GM20431 (cell line): ENCODE data around the gene TTLL10.

Source experiments
- in situ Hi-C: fragments of 300-500 bp; cut with MseI, MboI; formaldehyde crosslinking; loops from one replicate; pipeline ENCODE4 v1.15.0; 2020; ENCODE audit warnings: low sequenced_read_pairs; ENCODE audit not compliant: unreplicated experiment

TTLL10 gene

GRCh38 chr1:1229770-1230169, 56.1 kb downstream of the TTLL10 start:
- in situ Hi-C loops, result no loop called here

DNA sequence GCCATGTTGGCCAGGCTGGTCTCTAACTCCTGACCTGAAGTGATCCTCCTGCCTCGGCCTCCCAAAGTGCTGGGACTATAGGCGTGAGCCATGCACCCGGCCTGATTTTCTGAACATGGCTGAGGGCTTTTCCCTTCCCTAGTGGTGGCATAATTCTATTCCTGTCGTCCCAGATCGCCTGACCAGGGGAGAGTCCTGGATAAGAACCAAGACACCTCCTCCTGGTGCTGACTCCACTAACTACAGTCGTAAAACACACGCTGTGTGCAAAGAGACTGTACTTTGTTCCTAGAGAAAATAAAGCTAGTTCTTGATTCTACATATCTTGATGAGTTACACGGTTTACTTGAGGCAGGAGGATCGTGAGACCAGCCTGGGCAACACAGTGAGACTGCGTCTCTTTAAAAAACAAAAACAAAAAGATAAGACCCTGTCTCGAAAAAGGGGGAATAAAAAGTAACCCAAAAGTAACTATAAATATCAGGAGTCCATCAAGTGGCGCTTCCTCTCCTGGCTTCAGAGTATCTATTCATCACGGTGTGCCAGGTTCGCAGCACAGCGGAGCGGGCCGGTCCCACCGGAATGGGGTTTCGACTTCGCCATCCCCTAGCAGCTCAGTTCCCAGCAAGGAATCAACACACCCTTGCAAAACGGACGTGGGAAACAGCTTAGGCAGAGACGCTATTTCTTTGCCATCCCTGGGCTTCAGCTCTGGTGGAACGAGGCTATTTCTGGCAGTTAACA, 57.1 kb downstream of the TTLL10 start:
- in situ Hi-C loops, result no loop called here

DNA sequence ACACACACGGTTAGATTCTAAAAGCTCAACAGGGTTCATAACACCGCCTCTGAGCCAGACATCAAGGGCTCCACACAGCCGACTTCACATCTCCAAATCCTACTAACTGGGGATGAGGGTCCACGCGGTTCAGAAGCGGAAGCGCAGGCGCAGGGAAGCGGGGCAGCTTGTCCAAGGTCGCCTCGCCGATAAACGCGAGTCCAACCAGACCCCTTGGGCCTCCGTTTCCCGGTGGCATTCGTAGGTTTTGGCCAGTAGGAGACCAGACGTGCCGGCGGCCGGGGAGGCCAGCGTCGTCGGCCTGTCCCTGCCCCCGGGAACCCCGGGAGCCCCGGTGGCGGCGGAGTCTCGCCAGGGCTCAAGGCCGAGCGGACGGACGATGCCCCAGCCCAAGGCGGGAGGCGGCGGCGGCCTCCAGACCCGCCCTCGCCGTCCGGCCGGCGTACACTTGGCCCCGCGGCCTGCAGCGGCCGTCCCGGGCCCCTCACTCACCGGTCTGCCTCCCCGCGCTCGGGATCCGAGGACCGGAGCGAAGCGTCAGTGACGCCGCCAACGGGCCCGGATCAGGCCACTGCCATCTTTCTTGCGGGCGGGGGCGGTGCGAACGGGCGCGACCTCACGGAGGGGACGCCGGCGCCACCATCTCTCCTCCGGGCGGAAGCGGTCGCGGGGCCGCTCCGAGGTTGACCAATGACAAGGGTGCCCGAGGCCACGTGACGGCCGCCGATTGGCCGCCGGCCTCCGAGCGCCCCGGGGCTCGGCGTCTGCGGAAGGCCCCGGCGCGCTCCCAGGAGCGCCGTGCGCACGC, 57.9 kb downstream of the TTLL10 start, which contains the start of gene SDF4:
Gene SDF4 (minus strand): TSS at position 602 of the 808 bp plus-strand sequence. CDS start 3,229 bp downstream, outside the sequence.
- in situ Hi-C loops, result no loop called here

- in situ Hi-C loops, result no loop called here
Observed at GRCh38 chr1:1232208-1232795, 58.6 kb downstream of the TTLL10 start, which contains the start of gene B3GALT6. B3GALT6 (plus strand) TSS chr1:1232237; CDS start chr1:1232279, 42 bp downstream.

- in situ Hi-C loops, result no loop called here
Observed at GRCh38 chr1:1232796-1233566, 59.3 kb downstream of the TTLL10 start.

- in situ Hi-C loops, result no loop called here
Observed at GRCh38 chr1:1233567-1233892, 59.9 kb downstream of the TTLL10 start.

GRCh38 chr1:1234180-1234808, 60.6 kb downstream of the TTLL10 start:
- in situ Hi-C loops, result no loop called here

DNA sequence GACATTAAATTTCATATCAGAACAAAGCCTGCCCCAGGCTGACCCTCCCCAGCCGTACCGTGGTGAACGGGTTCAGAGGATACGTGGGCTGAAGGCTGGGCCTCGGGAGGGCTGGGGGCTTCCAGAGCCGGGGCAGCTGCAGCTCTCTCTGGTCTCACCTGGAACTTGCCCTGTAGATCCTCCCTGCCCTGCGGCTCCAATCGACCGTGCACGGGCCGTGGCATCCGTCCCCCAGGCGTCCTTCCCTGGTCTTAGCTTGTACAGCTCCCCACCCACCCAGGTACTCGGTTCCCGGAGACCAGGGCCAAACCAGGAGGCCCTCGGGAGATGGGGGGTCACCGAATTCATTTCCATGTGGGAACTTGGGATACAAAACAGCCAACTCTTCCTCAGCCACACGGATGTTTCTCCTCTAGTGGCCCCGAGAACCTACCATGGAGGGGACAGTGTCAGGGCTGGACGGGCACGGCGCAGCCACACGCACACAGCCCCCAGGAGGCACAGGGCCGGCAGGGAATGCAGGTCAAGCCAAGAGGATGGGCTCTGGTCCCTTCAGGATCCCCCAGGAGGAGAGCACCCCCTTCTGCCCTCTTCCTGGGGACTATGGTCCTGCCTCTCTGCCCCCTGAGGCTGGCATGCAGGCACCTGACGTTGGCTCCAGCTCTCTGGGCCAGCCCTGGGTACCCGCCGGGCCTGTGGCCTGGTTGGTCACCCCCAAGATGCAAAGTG, 61.5 kb downstream of the TTLL10 start:
- in situ Hi-C loops, result no loop called here

GRCh38 chr1:1236176-1236763, 62.6 kb downstream of the TTLL10 start:
- in situ Hi-C loops, result no loop called here

- in situ Hi-C loops, result no loop called here
Observed at GRCh38 chr1:1236945-1237873, 63.5 kb downstream of the TTLL10 start.

- in situ Hi-C loops, result no loop called here
Observed at GRCh38 chr1:1237874-1238701, 64.4 kb downstream of the TTLL10 start.

DNA sequence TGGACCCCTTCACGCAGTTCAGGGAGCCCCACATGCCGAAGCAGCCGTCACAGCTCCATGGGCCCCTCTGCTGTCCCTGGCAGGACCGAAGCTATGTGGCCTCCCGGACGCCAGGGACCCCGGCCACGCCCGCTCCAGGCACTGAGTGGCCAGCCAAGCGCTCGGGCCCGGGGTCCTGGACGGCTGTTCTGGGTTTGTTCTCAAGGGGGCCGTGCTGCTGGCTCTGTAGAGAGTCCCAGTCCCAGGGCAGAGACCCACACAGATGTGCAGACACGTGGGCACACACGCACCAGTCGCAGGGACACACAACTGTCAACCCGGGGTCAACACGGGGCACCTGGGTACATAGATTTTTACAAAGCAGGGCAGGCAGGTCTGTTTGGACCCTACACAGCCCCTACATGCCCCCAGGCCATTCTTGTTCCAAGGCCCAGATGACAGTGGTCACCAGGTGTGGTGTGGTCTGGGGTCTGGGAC, 65.1 kb downstream of the TTLL10 start:
- in situ Hi-C loops, result no loop called here

- in situ Hi-C loops, result no loop called here
Observed at GRCh38 chr1:1239227-1239613, 65.5 kb downstream of the TTLL10 start.

GRCh38 chr1:1239614-1240347, 66.1 kb downstream of the TTLL10 start:
- in situ Hi-C loops, result no loop called here

DNA sequence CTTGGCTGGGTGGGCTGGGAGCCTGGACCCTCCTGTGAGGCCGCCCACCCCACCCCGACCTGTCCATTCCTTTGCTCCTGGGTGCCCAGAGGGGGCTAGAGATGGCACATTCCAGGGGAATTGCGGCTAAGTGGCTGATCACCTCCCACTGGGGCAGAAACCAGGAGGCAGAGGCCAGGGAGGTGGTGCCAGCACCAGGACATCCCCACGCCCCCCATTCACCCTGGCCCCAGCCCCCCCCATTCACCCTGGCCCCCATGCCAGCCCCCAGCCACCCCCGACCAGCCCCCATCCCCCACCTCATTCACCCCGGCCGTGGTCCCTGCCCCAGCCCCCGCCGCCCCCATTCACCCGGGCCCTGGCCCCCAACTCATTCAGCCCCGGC, 66.7 kb downstream of the TTLL10 start:
- in situ Hi-C loops, result no loop called here
